ENCODE data around the gene PHACTR1. TPM values are rescaled to one million over a fixed set of nuclear protein-coding genes. Genes with fewer than 3 reads are reported as not detected.

The PHACTR1 gene
- total RNA-seq, 4 donors from 2014 or later: 1.5 to 3.6 (median 2.5) TPM

DNA sequence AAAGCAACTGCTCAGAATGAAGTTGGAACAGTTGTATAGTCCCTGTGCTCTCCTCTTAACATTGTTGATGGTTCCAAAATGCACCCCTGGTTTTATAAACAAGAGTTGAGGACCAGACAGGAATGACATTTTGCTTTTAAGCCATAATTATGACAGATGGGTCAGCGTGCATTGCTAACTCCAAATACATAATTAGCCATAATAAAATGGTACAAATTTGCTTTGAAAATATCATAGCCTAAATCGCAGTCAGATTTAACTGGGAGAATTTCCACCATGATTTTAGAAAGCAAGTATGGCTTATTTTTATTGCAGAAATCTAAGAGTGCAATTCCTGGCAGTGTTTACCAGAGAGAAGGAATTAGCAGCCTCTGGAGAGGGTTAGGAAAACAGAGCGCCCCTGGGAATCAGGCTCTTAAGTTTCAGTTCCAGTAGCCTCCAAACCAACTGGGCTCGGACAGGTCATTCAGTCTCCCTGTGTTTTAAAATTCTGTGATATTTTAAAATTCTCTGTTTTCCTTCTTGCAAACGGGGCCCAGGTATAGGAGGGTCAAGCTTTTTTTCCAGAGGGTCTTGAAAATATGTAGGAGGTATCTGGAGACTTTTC, 309.4 kb downstream of the PHACTR1 start:
- WGBS, 2 donors: 54 to 62% methylated on average over 5 of the region's 5 CpGs
- intact Hi-C loops (cut with DNase I; ENCODE audit: low total_unique reads): no loop called here
- TF ChIP-seq, protein P1, sequence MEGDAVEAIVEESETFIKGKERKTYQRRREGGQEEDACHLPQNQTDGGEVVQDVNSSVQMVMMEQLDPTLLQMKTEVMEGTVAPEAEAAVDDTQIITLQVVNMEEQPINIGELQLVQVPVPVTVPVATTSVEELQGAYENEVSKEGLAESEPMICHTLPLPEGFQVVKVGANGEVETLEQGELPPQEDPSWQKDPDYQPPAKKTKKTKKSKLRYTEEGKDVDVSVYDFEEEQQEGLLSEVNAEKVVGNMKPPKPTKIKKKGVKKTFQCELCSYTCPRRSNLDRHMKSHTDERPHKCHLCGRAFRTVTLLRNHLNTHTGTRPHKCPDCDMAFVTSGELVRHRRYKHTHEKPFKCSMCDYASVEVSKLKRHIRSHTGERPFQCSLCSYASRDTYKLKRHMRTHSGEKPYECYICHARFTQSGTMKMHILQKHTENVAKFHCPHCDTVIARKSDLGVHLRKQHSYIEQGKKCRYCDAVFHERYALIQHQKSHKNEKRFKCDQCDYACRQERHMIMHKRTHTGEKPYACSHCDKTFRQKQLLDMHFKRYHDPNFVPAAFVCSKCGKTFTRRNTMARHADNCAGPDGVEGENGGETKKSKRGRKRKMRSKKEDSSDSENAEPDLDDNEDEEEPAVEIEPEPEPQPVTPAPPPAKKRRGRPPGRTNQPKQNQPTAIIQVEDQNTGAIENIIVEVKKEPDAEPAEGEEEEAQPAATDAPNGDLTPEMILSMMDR (IDR thresholded peaks at IDR 0.05): no peak
- no peak overlapping the region for H3K4me3 ChIP-seq (ENCODE audit: low read depth, poor library complexity, severe bottlenecking)
- no peak for DNase-seq (ENCODE audit: low spot score in 2 of 2)

GRCh38 chr6:13026557-13026956, 310.0 kb downstream of the PHACTR1 start:
- no peak overlapping the region for H3K4me3 ChIP-seq (ENCODE audit: low read depth, poor library complexity, severe bottlenecking)
- 46 to 60% methylated on average over 5 of the region's 5 CpGs for WGBS, 2 donors
- TF ChIP-seq POLR2A (IDR thresholded peaks at IDR 0.05): no peak
- TF ChIP-seq, protein P1 (IDR thresholded peaks at IDR 0.05): no peak
- intact Hi-C loops (cut with DNase I; ENCODE audit: low total_unique reads): no loop called here
- DNase-seq (ENCODE audit: low spot score in 2 of 2): no peak

DNA sequence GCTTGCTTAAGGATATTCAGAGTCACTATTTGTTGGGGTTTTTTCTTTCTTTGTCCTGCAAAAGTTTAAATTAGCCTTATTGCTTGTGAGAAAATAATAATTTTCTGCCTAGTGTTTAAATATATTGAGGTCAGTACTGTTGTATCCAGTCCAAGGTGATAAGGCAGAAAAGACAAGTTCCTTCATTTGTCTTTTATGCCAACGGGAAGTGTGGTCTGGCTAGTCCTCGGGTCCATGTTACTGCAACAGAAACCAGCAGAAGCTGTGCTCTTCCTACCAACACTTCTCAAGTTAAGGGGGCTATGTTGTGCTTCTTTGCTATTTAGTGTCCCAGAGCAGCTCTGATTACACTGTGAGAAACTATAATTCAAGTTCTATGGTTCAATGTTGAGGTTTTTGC, 310.6 kb downstream of the PHACTR1 start:
- WGBS, 2 donors: 62 to 66% methylated on average over 2 of the region's 2 CpGs
- TF ChIP-seq, protein P1 (IDR thresholded peaks at IDR 0.05): no peak
- no peak for TF ChIP-seq POLR2A (IDR thresholded peaks at IDR 0.05)

GRCh38 chr6:13030396-13030795, 313.8 kb downstream of the PHACTR1 start:
- DNase-seq (ENCODE audit: low spot score in 2 of 2): no peak
- WGBS, 2 donors: 16 to 21% methylated on average over 3 of the region's 3 CpGs
- TF ChIP-seq, protein P1 (IDR thresholded peaks at IDR 0.05): no peak
- TF ChIP-seq POLR2A (IDR thresholded peaks at IDR 0.05): no peak
- no peak overlapping the region for H3K4me3 ChIP-seq (ENCODE audit: low read depth, poor library complexity, severe bottlenecking)
- intact Hi-C loops (cut with DNase I; ENCODE audit: low total_unique reads): no loop called here

More for the DNA sequence above, 310.6 kb downstream of the PHACTR1 start:
- no peak for DNase-seq (ENCODE audit: low spot score in 2 of 2)
- H3K4me3 ChIP-seq (ENCODE audit: low read depth, poor library complexity, severe bottlenecking): no peak overlapping the region
- intact Hi-C loops (cut with DNase I; ENCODE audit: low total_unique reads): no loop called here

GRCh38 chr6:13032566-13032965, 316.0 kb downstream of the PHACTR1 start:
- H3K4me3 ChIP-seq (ENCODE audit: low read depth, poor library complexity, severe bottlenecking): no peak overlapping the region
- WGBS, 2 donors: 81 to 82% methylated on average over 6 of the region's 6 CpGs
- intact Hi-C loops (cut with DNase I; ENCODE audit: low total_unique reads): no loop called here
- no peak for DNase-seq (ENCODE audit: low spot score in 2 of 2)
- no peak for TF ChIP-seq POLR2A (IDR thresholded peaks at IDR 0.05)
- TF ChIP-seq, protein P1 (IDR thresholded peaks at IDR 0.05): no peak

- 86 to 95% methylated on average over 1 of the region's 1 CpG for WGBS, 2 donors
- intact Hi-C loops (cut with DNase I; ENCODE audit: low total_unique reads): no loop called here
- no peak for DNase-seq (ENCODE audit: low spot score in 2 of 2)
- TF ChIP-seq, protein P1 (IDR thresholded peaks at IDR 0.05): no peak
- no peak for TF ChIP-seq POLR2A (IDR thresholded peaks at IDR 0.05)
- no peak overlapping the region for H3K4me3 ChIP-seq (ENCODE audit: low read depth, poor library complexity, severe bottlenecking)
Observed at GRCh38 chr6:13033145-13033544, 316.6 kb downstream of the PHACTR1 start.

All from lower leg skin (tissue), 4 donors.